ENCODE results near the gene UBR4.

Gene UBR4

GRCh38 chr1:19074361-19074901, 135.6 kb downstream of the UBR4 start:
- in situ Hi-C loops (cut with MboI; ENCODE audit: low sequenced_read_pairs) = no loop called here

GRCh38 chr1:19073311-19074186, 136.5 kb downstream of the UBR4 start:
- in situ Hi-C loops (cut with MboI; ENCODE audit: low sequenced_read_pairs) = no loop called here

GRCh38 chr1:19072285-19072981, 137.6 kb downstream of the UBR4 start:
- in situ Hi-C loops (cut with MboI; ENCODE audit: low sequenced_read_pairs) = no loop called here

GRCh38 chr1:19071674-19072281, 138.3 kb downstream of the UBR4 start:
- in situ Hi-C loops (cut with MboI; ENCODE audit: low sequenced_read_pairs) = no loop called here

GRCh38 chr1:19070891-19071621, 139.0 kb downstream of the UBR4 start:
- in situ Hi-C loops (cut with MboI; ENCODE audit: low sequenced_read_pairs) = no loop called here

- in situ Hi-C loops (cut with MboI; ENCODE audit: low sequenced_read_pairs) = no loop called here
Observed at GRCh38 chr1:19070197-19070651, 139.8 kb downstream of the UBR4 start.

- in situ Hi-C loops (cut with MboI; ENCODE audit: low sequenced_read_pairs) = no loop called here
Observed at GRCh38 chr1:19068639-19069276, 141.3 kb downstream of the UBR4 start.

- in situ Hi-C loops (cut with MboI; ENCODE audit: low sequenced_read_pairs) = no loop called here
Observed at GRCh38 chr1:19067912-19068638, 142.0 kb downstream of the UBR4 start.

GRCh38 chr1:19067182-19067911, 142.7 kb downstream of the UBR4 start:
- in situ Hi-C loops (cut with MboI; ENCODE audit: low sequenced_read_pairs) = no loop called here

GRCh38 chr1:19066874-19067181, 143.2 kb downstream of the UBR4 start:
- in situ Hi-C loops (cut with MboI; ENCODE audit: low sequenced_read_pairs) = no loop called here

GRCh38 chr1:19066248-19066873, 143.7 kb downstream of the UBR4 start:
- in situ Hi-C loops (cut with MboI; ENCODE audit: low sequenced_read_pairs) = no loop called here

GRCh38 chr1:19065526-19066247, 144.4 kb downstream of the UBR4 start:
- in situ Hi-C loops (cut with MboI; ENCODE audit: low sequenced_read_pairs) = no loop called here

- in situ Hi-C loops (cut with MboI; ENCODE audit: low sequenced_read_pairs) = no loop called here
Observed at GRCh38 chr1:19064906-19065450, 145.1 kb downstream of the UBR4 start.

- in situ Hi-C loops (cut with MboI; ENCODE audit: low sequenced_read_pairs) = no loop called here
Observed at GRCh38 chr1:19063122-19063521, 146.9 kb downstream of the UBR4 start.

GRCh38 chr1:19062258-19063029, 147.6 kb downstream of the UBR4 start:
- in situ Hi-C loops (cut with MboI; ENCODE audit: low sequenced_read_pairs) = no loop called here

- in situ Hi-C loops (cut with MboI; ENCODE audit: low sequenced_read_pairs) = no loop called here
Observed at GRCh38 chr1:19061798-19062197, 148.3 kb downstream of the UBR4 start.

GRCh38 chr1:19061343-19061742, 148.7 kb downstream of the UBR4 start:
- in situ Hi-C loops (cut with MboI; ENCODE audit: low sequenced_read_pairs) = no loop called here

All from HL-60/S4 (cell line).